ENCODE measurements around the gene GMNN. TPM values are rescaled to one million over a fixed set of nuclear protein-coding genes. Genes with fewer than 3 reads are reported as not detected.
"Not testable (repeated sequence)": the region's sequence is repeated elsewhere in the genome, so short reads cannot be mapped to it uniquely, and the experiment has no call there.

Gene GMNN
- total RNA-seq, 2 experiments from 2014 or later, result 69.2 to 72.6 TPM

- H3K4me1 Mint-ChIP-seq (ENCODE audit: low read depth), result peaks cover 4% of the 10 kb centered on the region
- CTCF ChIA-PET, result interaction anchor here (2.5 to 3.2 kb wide), 2 partner anchors 26 to 178 kb away, joined by 6 to 10 read pairs; no protein-coding TSS in a partner anchor
- no peaks in the 10 kb centered on the region for H3K9me3 Mint-ChIP-seq
- H3K27ac Mint-ChIP-seq, result no peak overlapping the region
- TF ChIP-seq CTCF (IDR thresholded peaks at IDR 0.05), result no peak
- no peak for ATAC-seq
- DNase-seq, result no peak
- POLR2A ChIA-PET, result no interaction called here
- no peaks in the 10 kb centered on the region for H3K36me3 Mint-ChIP-seq (ENCODE audit: low read depth)
- H3K27me3 Mint-ChIP-seq, result no peaks in the 10 kb centered on the region
- intact Hi-C loops (cut with micrococcal nuclease), result no loop called here
- no peak overlapping the region for H3K4me3 Mint-ChIP-seq
These were observed 15.0 kb upstream of the GMNN start for GRCh38 chr6:24759718-24760117.

- Mint-ChIP-seq H3K9me3 (no peaks in the 10 kb centered on the region), H3K4me1 (ENCODE audit: low read depth) (peaks cover 6% of the 10 kb centered on the region), H3K27me3 (no peaks in the 10 kb centered on the region), H3K27ac (no peak overlapping the region), H3K4me3 (no peak overlapping the region), H3K36me3 (ENCODE audit: low read depth) (no peaks in the 10 kb centered on the region)
- ATAC-seq (no peak), DNase-seq (no peak)
- intact Hi-C loops (cut with micrococcal nuclease), result no loop called here
- TF ChIP-seq CTCF (IDR thresholded peaks at IDR 0.05), result no peak
- ChIA-PET POLR2A (no interaction called here), CTCF (interaction anchor here (2.5 to 3.2 kb wide), 2 partner anchors 27 to 179 kb away, joined by 6 to 10 read pairs; no protein-coding TSS in a partner anchor)
These were observed 14.5 kb upstream of the GMNN start for GRCh38 chr6:24760210-24760609.

- POLR2A ChIA-PET, result interaction anchor here (1.0 kb wide), 1 partner anchor 40 kb away, joined by 3 read pairs; no protein-coding TSS in a partner anchor
- peaks cover 7% of the 10 kb centered on the region for H3K4me1 Mint-ChIP-seq (ENCODE audit: low read depth)
- CTCF ChIA-PET, result interaction anchor here (3.2 kb wide), 1 partner anchor 180 kb away, joined by 10 read pairs; no protein-coding TSS in a partner anchor
- no peaks in the 10 kb centered on the region for H3K27me3 Mint-ChIP-seq
- intact Hi-C loops (cut with micrococcal nuclease), result no loop called here
- H3K9me3 Mint-ChIP-seq, result no peaks in the 10 kb centered on the region
- H3K4me3 Mint-ChIP-seq, result no peak overlapping the region
- no peak for TF ChIP-seq CTCF (IDR thresholded peaks at IDR 0.05)
- no peak overlapping the region for H3K27ac Mint-ChIP-seq
- H3K36me3 Mint-ChIP-seq (ENCODE audit: low read depth), result no peaks in the 10 kb centered on the region
- ATAC-seq (peak; percentile 56), DNase-seq (peak; percentile 17)
These were observed 13.4 kb upstream of the GMNN start for GRCh38 chr6:24761193-24761835.

- Mint-ChIP-seq H3K36me3 (ENCODE audit: low read depth) (no peaks in the 10 kb centered on the region), H3K27me3 (no peaks in the 10 kb centered on the region), H3K27ac (no peak overlapping the region), H3K4me3 (no peak overlapping the region), H3K4me1 (ENCODE audit: low read depth) (peaks cover 7% of the 10 kb centered on the region), H3K9me3 (no peaks in the 10 kb centered on the region)
- ChIA-PET POLR2A (interaction anchor here (1.0 kb wide), 1 partner anchor 40 kb away, joined by 3 read pairs; no protein-coding TSS in a partner anchor), CTCF (interaction anchor here (3.2 kb wide), 1 partner anchor 180 kb away, joined by 10 read pairs; no protein-coding TSS in a partner anchor)
- DNase-seq, result no peak
- no peak for ATAC-seq
- intact Hi-C loops (cut with micrococcal nuclease), result no loop called here
- no peak for TF ChIP-seq CTCF (IDR thresholded peaks at IDR 0.05)
These were observed 12.9 kb upstream of the GMNN start for GRCh38 chr6:24761851-24762250.

GRCh38 chr6:24763578-24763977 is 11.2 kb upstream of the GMNN start:
- H3K9me3 Mint-ChIP-seq, result no peaks in the 10 kb centered on the region
- no peak for TF ChIP-seq CTCF (IDR thresholded peaks at IDR 0.05)
- peaks cover 7% of the 10 kb centered on the region for H3K4me1 Mint-ChIP-seq (ENCODE audit: low read depth)
- intact Hi-C loops (cut with micrococcal nuclease), result no loop called here
- H3K36me3 Mint-ChIP-seq (ENCODE audit: low read depth), result no peaks in the 10 kb centered on the region
- no peak overlapping the region for H3K27ac Mint-ChIP-seq
- no peaks in the 10 kb centered on the region for H3K27me3 Mint-ChIP-seq
- POLR2A ChIA-PET, result no interaction called here
- CTCF ChIA-PET, result no interaction called here
- no peak overlapping the region for H3K4me3 Mint-ChIP-seq
- DNase-seq (no peak), ATAC-seq (no peak)

GRCh38 chr6:24764833-24765828 is 9.6 kb upstream of the GMNN start:
- ChIA-PET POLR2A (interaction anchor here (0.6 to 2.1 kb wide), 3 partner anchors 11 to 46 kb away, joined by 3 to 5 read pairs (median 3); partner anchors contain the start of gene C6orf62), CTCF (interaction anchor here (1.2 to 4.7 kb wide), 4 partner anchors 22 to 218 kb away, joined by 3 to 72 read pairs (median 6); partner anchors contain the start of gene C6orf62)
- DNase-seq; H3K4me1 Mint-ChIP-seq (ENCODE audit: low read depth); ATAC-seq; H3K9me3 Mint-ChIP-seq; H3K36me3 Mint-ChIP-seq (ENCODE audit: low read depth); H3K4me3 Mint-ChIP-seq; H3K27me3 Mint-ChIP-seq: not testable (repeated sequence)
- intact Hi-C loops (cut with micrococcal nuclease), result loop anchor here (5.0 kb wide), 1 partner anchor 43 kb away; no protein-coding TSS in a partner anchor
- H3K27ac Mint-ChIP-seq, result peak overlapping the region; percentile 3

All from activated CD8-positive, alpha-beta T cell treated with anti-CD3 and anti-CD28 coated beads for 36 hours (primary cell).